WTC11 (cell line): Measurements from ENCODE around the gene SSNA1.

Experiments
- MYBL2 ChIP-seq: sonication (generic); formaldehyde crosslinking; IDR thresholded peaks from 2 replicates; pipeline ENCODE4 v1.8.1; 2023; ENCODE audit warnings: mild to moderate bottlenecking, moderate library complexity, missing genetic modification reagents
- NFE2L1 ChIP-seq: sonication (generic); formaldehyde crosslinking; IDR thresholded peaks from 2 replicates; pipeline ENCODE4 v1.8.1; 2023; ENCODE audit warnings: missing genetic modification reagents
- NFYB ChIP-seq: sonication (generic); formaldehyde crosslinking; conservative IDR thresholded peaks from 2 replicates; pipeline ENCODE4 v1.8.0; 2022; ENCODE audit warnings: low read depth, missing genetic modification reagents
- OVOL2 ChIP-seq: fragments of 250-450 bp; sonication (Bioruptor Pico); IDR thresholded peaks from 2 replicates; pipeline ENCODE4 v1.9.0; 2021; ENCODE audit warnings: mild to moderate bottlenecking, borderline replicate concordance
- SMAD4 ChIP-seq: sonication (generic); formaldehyde crosslinking; IDR thresholded peaks from 2 replicates; pipeline ENCODE4 v1.8.0; 2022; ENCODE audit warnings: mild to moderate bottlenecking, missing genetic modification reagents
- TEAD4 ChIP-seq: sonication (generic); formaldehyde crosslinking; IDR thresholded peaks from 2 replicates; pipeline ENCODE4 v1.8.0; 2022; ENCODE audit warnings: mild to moderate bottlenecking, missing genetic modification reagents
- ZBTB21 ChIP-seq: sonication (generic); formaldehyde crosslinking; IDR thresholded peaks from 2 replicates; pipeline ENCODE4 v1.8.1; 2023; ENCODE audit warnings: mild to moderate bottlenecking, missing genetic modification reagents, borderline replicate concordance
- TF ChIP-seq, protein P1 (sequence below): fragments of 200-600 bp; IDR thresholded peaks from 2 replicates; pipeline ENCODE4 v1.8.0; 2022; ENCODE audit warnings: antibody characterized with exemption
- TF ChIP-seq, protein P2 (sequence below): sonication (generic); formaldehyde crosslinking; IDR thresholded peaks from 2 replicates; pipeline ENCODE4 v1.8.0; 2022; ENCODE audit warnings: mild to moderate bottlenecking, missing genetic modification reagents
- TF ChIP-seq, protein P3 (sequence below): sonication (generic); formaldehyde crosslinking; IDR thresholded peaks from 2 replicates; pipeline ENCODE4 v1.8.1; 2022; ENCODE audit warnings: low read depth, mild to moderate bottlenecking, moderate library complexity, missing genetic modification reagents, borderline replicate concordance
- TF ChIP-seq, protein P4 (sequence below): sonication (generic); formaldehyde crosslinking; IDR thresholded peaks from 2 replicates; pipeline ENCODE4 v1.8.1; 2023; ENCODE audit warnings: mild to moderate bottlenecking, missing genetic modification reagents, moderate library complexity
- TF ChIP-seq, protein P5 (sequence below): sonication (generic); formaldehyde crosslinking; conservative IDR thresholded peaks from 2 replicates; pipeline ENCODE4 v1.8.1; 2022; ENCODE audit warnings: mild to moderate bottlenecking, missing genetic modification reagents

DNA sequence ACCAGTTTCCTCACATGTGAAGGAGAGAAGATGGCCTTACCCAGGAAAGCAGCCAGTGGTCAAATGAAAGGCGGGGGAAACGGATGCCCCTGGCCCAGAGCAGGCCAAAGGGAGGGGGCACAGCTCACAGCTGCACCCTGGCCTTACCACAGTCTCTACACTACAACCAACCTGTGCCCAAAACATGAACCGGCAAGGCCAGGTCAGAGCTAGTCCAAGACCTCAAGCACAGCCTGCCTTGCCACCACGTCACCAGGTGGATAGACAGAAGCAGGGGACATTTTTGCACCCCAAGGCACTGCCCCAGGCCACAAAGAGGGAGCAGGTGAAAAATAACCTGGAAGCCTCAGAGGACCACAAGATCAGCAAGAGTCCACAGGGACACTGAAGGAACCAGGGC is 45.0 kb upstream of the SSNA1 start:
- TF ChIP-seq, protein P1, sequence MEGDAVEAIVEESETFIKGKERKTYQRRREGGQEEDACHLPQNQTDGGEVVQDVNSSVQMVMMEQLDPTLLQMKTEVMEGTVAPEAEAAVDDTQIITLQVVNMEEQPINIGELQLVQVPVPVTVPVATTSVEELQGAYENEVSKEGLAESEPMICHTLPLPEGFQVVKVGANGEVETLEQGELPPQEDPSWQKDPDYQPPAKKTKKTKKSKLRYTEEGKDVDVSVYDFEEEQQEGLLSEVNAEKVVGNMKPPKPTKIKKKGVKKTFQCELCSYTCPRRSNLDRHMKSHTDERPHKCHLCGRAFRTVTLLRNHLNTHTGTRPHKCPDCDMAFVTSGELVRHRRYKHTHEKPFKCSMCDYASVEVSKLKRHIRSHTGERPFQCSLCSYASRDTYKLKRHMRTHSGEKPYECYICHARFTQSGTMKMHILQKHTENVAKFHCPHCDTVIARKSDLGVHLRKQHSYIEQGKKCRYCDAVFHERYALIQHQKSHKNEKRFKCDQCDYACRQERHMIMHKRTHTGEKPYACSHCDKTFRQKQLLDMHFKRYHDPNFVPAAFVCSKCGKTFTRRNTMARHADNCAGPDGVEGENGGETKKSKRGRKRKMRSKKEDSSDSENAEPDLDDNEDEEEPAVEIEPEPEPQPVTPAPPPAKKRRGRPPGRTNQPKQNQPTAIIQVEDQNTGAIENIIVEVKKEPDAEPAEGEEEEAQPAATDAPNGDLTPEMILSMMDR: no peak
- no peak for TF ChIP-seq ZBTB21 (CRISPR knock-in tag)
- TF ChIP-seq MYBL2 (CRISPR knock-in tag): no peak
- no peak for TF ChIP-seq SMAD4 (CRISPR knock-in tag)
- no peak for TF ChIP-seq TEAD4 (CRISPR knock-in tag)
- no peak for TF ChIP-seq NFE2L1 (CRISPR knock-in tag)
- TF ChIP-seq, protein P2, sequence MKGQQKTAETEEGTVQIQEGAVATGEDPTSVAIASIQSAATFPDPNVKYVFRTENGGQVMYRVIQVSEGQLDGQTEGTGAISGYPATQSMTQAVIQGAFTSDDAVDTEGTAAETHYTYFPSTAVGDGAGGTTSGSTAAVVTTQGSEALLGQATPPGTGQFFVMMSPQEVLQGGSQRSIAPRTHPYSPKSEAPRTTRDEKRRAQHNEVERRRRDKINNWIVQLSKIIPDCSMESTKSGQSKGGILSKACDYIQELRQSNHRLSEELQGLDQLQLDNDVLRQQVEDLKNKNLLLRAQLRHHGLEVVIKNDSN (CRISPR knock-in tag): no peak
- no peak for TF ChIP-seq NFYB (CRISPR knock-in tag)
- TF ChIP-seq, protein P3, sequence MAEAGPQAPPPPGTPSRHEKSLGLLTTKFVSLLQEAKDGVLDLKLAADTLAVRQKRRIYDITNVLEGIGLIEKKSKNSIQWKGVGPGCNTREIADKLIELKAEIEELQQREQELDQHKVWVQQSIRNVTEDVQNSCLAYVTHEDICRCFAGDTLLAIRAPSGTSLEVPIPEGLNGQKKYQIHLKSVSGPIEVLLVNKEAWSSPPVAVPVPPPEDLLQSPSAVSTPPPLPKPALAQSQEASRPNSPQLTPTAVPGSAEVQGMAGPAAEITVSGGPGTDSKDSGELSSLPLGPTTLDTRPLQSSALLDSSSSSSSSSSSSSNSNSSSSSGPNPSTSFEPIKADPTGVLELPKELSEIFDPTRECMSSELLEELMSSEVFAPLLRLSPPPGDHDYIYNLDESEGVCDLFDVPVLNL: no peak
- TF ChIP-seq OVOL2: no peak
- TF ChIP-seq, protein P4, sequence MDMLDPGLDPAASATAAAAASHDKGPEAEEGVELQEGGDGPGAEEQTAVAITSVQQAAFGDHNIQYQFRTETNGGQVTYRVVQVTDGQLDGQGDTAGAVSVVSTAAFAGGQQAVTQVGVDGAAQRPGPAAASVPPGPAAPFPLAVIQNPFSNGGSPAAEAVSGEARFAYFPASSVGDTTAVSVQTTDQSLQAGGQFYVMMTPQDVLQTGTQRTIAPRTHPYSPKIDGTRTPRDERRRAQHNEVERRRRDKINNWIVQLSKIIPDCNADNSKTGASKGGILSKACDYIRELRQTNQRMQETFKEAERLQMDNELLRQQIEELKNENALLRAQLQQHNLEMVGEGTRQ (CRISPR knock-in tag): no peak
- TF ChIP-seq, protein P5, sequence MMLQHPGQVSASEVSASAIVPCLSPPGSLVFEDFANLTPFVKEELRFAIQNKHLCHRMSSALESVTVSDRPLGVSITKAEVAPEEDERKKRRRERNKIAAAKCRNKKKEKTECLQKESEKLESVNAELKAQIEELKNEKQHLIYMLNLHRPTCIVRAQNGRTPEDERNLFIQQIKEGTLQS: no peak
